Fibroblast of peridontal ligament (primary cell): ENCODE measurements around the gene CREB5.

Source experiments
- DNase-seq: peaks from one replicate; pipeline ENCODE4 v3.0.0-alpha.2; 2010; ENCODE audit errors: extremely low read depth

Gene CREB5

DNA sequence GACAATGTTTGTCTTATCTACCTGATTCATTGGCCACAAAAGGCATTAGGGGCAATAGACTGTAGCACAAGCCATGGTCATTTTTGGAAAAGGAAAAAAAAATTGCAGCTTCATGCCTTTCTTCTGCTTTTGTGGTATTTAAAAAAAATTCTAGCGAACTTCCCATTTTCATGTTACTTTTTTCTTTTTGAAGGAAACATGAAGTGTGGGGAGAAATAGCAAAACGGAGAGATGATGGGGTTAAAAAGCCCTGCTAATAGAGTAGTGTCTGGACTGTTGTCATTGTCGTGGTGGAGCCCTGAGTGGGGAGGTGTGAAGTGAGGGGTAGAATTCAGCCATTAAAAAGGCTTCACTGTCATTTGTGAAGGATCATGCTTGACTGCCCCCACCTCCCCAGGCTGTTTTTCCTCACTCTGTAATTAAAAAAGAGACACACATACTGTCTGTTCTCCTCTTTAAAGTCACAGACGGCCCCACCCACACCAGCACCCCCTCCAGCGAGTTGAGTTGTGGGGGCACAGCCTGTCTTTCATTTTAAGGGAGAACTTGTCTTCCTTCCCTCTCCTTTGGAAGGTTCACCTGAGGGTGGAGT, 272.4 kb downstream of the CREB5 start:
- no peak for DNase-seq

DNA sequence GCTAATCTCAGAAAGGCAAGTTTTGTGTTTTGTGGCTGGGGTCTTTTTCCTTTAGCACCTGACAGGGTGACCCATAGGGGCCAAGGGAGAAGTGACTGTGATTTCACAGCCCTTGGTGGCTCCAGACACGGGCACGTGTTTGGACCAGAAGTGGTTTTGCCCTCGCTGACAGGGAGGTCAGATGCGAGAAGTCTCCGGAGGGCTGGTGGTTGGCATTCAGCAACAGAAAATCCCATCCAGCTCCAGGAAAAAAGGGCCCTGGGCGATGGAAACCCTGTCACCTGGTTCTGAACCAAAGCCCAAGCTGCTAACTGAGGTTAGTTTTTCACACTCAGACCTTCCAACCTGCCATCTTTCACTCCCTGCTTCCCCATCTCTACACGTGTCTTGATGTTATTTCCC, 272.9 kb downstream of the CREB5 start:
- DNase-seq = no peak

DNA sequence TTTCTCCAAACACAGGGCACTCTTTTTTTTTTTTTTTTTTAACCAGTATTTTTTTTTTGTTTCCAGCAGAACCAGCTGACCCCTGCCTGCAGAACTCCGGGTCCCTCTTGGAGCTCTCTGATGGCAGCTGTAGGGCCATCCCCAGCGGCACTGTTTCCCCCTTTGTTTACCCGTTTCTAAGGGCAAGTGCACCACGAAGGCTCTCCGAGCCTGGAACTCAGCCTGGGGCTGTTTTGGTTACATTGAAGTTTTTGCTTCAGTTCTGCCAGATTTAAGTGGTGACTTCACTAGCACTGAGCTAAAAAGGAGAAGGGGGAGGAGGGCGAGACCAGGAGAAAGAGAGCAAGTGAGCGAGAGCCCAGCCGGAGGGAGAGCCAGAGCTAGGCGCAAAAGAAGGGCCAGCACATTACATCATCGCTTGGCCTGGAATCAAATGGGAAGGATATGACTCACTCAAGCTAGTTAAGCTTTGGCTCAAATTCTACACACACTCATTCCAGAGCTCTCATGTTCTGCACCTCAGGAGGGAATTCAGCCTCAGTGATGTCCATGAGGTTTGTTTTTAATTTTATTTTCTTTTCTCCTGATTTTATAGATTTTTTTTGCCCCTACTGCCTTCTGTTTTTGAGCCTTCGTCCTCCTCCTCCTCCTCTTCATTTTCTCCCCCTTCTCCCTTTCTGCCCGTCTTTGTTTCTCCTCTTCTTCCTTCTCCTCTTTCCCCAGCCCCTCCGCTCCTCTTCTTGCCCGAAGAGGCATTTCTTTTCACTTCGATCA, 273.5 kb downstream of the CREB5 start:
- peak; percentile 97 for DNase-seq

DNA sequence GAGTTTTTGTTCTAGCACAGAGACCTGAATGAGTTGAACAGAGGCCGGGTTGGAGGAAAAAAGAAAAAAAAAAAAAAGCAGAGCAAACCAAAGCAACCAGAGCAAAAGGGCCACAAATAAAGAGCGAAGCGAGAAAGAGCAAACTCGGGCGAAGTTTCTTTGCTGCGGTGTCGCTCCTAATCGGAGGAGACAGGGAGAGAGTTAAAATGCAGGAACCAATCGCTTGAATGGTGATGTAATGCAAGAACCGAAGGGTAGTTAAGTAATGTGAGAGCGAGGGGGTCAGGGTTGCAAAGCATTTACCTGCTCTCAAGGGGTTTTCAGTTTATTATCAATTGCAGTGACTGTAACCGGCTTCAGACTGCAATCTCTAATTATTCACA, 274.1 kb downstream of the CREB5 start:
- peak; percentile 7 for DNase-seq

DNA sequence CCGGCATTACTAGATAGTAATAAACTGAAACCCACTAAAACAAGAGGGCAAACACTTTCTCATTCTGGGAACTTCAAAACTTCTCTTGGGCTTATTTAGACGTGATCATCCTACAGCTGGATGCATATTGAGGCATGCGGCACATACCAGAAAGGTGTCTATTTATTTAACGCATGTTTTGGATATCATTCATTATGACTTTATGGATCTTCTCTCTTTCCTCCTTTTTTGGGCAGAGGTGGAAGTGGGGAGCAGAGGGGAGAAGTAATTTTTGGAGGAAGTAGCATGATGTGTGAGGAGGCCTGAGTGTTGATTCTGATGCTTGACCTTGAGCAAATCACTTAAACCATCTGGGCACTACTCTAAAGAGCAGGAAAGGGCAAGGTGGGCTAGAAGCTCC, 275.2 kb downstream of the CREB5 start:
- DNase-seq = no peak

DNA sequence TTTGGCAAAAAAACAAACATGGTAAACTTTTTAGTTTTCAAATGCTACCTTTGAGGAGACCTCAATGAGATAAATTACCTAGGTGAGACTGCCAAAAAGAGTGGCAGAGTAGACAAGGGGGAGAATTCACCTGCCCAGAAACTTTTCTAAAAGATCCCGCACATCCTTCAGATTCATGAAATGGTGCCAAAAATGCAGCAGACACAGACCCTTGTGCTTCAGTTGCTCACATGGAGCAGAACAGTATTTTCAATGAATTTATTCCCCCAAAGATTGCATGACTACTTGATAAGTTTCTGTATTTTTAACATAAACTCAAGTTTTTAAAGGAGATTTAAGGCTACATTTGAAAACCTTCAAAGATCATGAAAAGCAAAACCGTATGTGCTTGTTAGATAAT, 275.9 kb downstream of the CREB5 start:
- DNase-seq = no peak

DNA sequence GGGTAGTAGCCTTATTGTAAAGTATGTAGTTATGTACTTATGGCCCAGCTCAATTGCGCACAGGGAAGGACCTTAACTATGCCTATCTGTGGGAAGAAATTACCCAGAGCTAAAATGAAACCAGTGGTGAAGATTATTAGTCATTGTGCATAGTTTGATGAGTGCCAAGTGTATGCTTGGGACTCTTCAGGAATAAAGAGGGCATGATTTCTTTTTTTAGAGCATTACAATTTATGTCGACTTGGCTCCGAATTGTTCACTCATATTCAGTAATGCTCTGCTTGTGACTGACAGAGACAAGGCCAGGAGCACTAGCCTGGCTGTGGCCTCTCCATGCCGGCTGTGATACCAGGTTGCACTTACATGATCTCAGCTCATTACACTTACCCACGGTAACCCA, 276.3 kb downstream of the CREB5 start:
- no peak for DNase-seq

DNA sequence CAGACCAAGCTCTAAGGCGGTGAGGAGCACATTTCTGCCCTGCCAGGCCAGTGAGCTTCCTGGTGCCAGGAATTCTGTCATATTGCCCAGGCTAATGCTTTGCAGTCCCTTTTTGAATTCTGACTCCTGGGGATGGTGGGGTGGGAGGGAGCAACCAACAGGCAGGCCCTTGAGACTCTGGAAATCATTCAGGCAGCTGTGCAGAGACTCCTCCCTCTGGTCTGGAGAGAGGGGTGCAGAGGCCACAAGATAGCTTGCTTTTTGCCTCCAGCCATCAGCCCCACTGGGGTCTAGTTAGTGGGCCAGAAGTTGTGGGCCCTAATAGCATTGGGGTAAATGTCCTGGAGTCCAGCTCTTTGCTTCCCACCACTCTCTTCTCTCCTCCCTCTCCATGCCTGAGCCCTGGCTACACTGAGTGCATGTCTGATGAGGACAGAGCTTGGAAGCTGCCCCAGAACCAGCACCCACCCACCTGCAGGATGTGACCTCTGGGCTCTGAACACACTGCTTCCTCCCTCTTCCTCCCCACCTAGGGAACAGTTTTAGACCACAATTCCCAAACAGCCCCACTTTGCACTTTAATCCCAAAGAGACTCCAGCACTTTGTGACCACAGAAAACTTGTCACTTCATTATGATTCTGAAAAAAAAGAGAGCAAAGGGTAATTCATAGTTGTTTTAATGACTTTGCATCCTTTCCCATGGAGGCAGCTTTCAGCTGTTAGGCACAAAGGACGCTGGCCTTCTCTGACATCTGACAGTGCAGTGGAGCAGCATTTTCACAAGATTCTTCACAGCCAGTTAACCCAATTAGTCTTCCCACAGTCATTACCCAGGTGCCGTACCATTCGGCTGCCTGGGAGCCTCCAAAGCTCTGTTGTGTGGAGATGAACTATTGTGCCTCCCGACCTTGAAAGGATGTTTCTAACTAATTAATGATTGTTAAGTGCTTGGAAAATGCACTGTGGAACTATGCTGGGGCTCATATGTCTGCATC, 283.3 kb downstream of the CREB5 start:
- DNase-seq = no peak

DNA sequence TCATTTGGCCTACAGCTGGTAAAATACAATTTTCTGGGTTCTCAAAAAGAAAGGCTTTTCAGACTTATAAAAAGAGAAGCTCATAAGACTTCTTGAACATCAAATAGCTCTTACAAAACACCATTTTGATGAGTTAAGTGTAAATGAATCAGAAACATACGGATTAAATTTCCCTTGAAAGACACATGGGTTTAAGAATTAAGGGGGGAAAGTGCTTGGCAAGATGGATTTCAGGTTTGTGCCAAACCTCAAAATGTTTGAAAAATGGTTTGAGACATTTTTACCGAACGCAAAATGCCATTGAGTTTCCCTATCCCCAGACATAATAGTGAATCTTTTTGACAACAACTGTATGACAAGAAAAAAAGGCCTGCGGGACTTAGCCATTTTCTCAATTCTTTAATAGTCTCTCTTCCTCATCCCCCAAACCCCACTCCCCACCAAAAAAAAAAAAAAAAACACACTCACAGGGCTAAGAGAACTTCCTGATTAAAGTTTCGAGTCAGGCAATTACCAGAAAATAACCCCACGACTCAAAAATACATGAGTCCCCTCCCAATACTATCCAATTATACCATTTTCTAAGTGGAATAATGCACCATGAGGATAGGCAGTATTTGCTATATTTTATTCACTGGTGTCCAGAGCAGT, 285.7 kb downstream of the CREB5 start:
- no peak for DNase-seq

DNA sequence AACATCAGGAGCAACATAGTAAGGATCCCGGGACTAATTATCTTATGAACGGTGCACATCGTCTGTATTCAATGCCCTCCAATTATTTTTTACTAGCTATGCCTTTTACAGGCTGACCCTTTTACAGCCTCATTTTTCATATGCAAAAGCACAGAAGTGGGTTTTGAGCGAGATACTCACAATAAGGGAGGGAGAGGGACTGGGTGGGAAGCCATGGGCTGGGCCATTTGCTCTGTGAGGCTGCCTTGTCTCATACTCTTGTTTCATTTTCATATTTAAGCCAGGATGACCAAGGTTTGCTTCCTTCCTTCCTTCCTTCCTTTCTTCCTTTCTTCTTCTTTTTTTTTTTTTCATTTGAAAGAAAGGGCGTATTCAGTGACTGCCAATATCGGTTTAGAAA, 286.5 kb downstream of the CREB5 start:
- DNase-seq = no peak

DNA sequence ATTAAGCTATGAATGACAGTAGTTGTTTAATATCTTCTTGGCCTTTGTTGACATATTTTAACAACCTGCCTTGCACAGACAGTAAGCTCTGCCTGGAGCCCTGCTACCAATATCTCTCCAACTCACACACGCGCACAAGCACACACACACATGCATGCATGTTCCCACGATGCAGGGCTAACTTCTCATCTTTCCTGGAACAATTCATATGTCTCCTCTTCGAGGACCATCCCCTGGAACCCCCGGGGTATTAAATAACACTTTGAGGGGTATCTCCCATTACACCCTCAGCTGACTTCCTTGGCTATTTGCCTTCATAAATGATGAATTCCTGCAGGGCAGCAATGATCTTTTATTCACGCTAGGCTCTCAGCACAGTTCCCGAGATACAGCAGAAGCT, 287.8 kb downstream of the CREB5 start:
- no peak for DNase-seq

DNA sequence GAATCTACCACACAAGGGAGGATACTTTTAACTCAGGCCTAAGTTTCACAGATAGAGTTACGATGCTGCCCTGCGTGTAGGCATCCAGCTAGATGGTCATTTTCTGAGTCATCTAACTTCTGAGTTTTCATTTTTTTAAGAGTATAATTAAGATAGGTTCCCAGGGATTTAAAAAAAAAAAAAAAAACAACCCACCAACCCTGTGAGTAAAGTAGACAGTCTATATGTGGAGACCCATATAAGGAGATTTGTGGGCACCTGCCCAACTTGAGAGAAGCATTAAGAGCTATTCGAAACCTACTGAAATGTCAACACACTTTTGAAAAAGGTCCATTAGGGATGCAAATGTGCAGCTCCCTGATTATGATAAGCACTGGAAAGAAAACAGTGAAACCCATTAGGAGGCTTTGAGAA, 288.5 kb downstream of the CREB5 start:
- DNase-seq = no peak

DNA sequence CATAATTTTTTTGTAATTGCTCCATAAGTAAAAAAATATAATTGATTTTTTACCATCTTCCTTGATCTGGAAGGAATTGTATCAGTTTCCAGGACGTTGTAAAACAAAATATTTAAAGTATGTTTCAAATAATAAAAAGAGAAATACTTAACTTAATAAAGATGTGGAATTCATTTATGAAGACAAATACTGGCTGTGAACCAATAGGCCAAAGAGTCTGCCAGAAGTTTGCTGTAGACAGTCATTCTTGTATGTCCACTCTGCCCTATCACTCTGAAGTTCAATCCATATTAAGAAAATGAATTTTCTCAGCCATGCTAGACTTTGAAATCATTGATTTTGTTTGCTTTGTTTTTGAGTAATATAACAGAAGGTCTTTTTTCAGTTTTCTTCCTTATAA, 289.4 kb downstream of the CREB5 start:
- DNase-seq = no peak

DNA sequence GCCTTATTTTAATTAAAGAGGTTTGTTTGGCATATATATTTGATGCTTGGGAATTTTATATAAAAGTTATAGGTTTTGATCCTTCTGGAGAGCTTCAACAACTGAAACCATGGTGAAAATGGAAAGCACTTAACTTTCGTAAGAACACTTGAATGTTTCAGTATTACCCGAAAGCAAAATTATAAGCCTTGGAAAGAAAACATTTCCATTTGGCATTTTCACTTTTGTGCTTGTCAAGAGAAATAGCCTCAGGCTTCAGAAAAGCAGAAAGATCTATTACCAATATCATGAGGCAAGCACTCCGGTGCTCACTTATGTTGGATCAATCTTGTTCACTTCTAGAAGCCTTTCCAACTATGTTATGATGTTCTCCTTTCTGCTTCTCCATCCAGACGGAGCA, 289.9 kb downstream of the CREB5 start:
- no peak for DNase-seq

DNA sequence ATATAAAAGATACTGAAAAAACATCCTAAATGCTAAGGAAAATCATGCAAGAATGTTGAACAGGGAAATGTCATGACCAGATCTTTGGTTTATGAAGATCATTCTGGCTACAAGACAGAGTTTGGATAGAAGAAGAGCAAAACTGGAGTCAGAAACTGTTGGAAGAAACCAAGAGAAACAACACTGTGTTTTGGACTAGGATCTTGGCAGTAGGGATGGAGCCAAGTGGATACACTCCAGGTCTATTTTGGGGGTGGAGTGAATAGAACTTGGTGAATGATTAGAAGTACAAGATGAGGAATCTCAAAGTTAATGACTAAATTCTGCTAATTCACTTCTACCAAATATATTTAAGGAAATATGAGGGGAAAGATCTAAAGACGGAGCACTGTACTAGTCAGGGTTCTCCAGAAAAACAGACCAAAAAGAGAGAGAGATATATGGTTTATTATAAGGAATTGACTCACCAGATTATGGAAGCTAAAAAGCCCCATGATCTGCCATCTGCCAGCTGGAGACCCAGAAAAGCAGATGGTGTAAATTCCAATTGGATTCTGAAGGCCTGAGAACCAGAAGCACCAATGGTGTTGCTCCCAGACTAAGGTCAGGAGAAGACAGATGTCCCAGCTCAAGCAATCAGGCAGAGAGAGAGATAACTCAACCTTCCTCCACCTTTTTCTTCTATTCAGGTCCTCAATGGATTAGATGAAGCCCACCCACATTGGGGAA, 290.9 kb downstream of the CREB5 start:
- no peak for DNase-seq

DNA sequence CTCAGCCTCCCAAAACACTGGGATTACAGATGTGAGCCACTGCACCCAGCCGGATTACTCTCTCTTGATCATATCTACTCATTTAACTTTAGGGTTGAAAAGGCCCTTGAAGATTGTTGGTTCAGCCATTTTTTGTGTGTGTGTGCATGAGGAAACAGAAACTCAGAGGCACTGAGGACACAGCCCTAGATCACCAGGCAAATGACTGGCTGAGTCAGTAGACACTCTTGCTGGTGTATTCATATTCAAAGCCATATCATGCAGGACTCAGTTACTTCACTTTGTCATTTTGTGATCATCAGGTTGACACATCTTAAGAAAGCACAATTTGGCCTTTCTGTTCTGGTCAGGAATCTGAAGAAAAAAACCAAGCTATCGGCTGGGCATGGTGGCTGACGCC, 292.4 kb downstream of the CREB5 start:
- DNase-seq = no peak

DNA sequence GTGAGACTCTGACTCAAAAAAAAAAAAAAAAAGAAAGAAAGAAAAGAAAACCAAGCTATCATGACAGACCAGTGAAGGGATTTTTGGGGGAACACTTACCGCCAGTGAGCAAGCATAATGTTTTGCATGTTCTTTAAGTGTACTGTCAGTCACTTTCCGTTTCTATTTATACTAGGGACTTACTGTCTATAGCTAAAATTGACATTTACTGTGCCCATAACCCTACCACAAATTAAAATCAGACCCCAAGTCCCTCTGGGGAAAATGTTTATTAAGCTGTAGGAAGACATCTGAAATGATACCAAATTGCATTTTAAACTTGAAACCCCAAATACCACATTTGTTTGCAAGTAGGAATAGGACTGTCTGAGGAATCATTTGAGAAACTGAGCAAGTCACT, 293.0 kb downstream of the CREB5 start:
- no peak for DNase-seq

DNA sequence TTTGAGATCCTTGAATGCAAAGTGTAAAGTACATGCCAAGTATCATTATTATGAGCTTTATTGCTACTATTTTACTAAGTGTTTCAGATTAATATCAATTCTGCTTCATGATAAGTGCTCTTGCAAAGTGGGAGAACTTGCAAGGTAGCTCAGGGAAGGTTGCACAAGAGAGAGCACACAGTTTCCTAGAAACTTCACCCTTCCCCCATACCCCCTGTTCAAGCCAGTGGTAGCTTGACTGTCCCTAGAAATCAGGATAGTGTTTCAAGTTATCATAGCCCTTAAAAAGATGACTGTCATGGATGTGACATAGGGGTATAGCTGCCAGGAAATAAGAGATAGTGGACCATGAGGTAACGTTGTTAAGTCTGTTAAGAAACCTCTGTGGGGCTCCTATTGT, 294.3 kb downstream of the CREB5 start:
- DNase-seq = no peak

DNA sequence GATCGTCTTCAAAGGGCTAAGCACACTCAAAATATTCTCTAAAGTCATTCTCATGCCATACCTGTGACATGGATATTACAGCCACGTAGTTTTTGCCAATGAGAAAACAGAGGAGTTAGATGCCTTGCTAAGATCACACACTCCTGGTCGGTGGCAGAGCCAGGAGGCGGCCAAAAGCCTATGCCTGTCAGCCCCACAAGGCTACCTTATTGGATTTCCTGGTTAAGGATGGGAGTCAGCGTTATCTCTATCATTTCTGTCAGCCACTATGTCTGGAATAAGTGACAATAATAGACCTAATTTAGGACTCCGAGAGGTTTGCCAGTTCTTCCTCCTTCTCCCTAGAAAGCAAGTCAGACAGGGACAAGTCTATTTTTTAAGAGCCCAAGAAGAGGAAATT, 295.0 kb downstream of the CREB5 start:
- DNase-seq = no peak

DNA sequence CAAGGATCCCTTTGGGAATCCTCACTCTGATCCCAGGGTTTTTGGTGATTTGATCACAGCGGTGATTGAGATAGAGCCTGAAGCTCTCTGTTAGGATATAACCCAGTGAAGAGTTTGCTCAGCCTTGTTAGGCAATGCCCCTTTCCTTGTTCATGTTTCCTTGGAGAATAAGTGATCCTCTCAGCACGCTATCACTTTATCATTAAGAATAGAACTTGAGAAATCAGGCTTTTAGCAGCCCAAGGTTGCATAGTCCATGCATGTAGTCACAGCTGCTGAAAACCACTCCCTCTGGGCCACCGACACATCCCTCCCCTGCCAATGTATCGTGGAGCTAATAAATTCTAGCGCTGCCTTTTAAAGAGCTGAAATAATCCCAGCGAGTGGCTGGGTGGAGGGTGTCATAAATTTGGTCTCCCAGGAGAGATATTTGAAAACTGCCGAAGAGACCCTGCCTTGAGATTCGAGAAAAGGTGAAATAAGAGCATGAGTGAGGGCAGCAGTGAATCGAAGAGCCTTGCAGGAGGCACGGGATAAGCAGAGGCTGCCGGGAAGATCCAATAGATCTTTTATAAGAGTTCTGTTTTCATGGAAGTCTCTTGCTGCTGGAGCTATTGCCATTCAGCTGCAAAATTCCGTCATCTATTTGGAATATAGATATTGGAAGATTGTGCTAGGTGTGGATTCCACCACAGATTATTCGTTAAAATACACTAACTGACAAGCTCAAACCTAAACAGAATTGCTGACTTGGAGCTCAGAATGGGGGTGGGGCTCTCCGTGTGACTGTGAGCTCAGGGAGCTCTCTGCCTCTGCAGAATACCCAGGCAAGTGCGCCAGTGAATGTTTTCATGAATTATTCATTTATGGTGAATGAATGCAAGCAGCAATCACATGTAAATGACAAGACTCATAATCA, 296.0 kb downstream of the CREB5 start:
- DNase-seq = no peak
